ENCODE results near the gene SPRY2.
"Not testable (repeated sequence)": the region's sequence is repeated elsewhere in the genome, so short reads cannot be mapped to it uniquely, and the experiment has no call there.

SPRY2 gene

DNA sequence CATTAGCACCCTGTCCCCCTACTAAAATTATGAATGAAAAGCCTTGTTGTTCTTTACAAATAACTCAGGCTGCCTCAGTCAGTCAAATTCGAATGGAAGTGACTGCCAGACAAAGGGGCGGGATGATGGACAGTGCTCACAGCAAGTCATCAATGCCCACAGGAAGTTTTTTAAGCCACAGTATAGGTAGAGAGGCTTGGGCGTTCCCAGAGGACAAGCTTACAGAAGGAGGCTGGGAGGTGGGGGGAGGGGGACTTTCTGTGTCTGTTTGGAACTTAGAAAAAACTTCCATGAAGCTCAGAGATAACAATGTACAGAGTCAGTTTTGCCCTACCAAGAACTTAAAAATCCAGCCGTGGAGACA, 18.5 kb upstream of the SPRY2 start:
- H3K79me2 ChIP-seq (ENCODE audit: low read length) = no peaks in the 10 kb centered on the region
- no peaks in the 10 kb centered on the region for H4K20me1 ChIP-seq (ENCODE audit: insufficient read depth, low read length)
- H2AFZ ChIP-seq (ENCODE audit: low read depth, low read length) = no peak overlapping the region
- H3K9me3 ChIP-seq (ENCODE audit: insufficient read depth, low read length) = no peaks in the 10 kb centered on the region
- 0 out of 2 replicates have a peak, but pooled peaks cover 2% of the 10 kb centered on the region for H3K4me1 ChIP-seq (ENCODE audit: low read length)
- TF ChIP-seq, protein P1, sequence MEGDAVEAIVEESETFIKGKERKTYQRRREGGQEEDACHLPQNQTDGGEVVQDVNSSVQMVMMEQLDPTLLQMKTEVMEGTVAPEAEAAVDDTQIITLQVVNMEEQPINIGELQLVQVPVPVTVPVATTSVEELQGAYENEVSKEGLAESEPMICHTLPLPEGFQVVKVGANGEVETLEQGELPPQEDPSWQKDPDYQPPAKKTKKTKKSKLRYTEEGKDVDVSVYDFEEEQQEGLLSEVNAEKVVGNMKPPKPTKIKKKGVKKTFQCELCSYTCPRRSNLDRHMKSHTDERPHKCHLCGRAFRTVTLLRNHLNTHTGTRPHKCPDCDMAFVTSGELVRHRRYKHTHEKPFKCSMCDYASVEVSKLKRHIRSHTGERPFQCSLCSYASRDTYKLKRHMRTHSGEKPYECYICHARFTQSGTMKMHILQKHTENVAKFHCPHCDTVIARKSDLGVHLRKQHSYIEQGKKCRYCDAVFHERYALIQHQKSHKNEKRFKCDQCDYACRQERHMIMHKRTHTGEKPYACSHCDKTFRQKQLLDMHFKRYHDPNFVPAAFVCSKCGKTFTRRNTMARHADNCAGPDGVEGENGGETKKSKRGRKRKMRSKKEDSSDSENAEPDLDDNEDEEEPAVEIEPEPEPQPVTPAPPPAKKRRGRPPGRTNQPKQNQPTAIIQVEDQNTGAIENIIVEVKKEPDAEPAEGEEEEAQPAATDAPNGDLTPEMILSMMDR (IDR thresholded peaks at IDR 0.05; ENCODE audit: low read depth, low read length) = no peak
- TF ChIP-seq EZH2phosphoT487 (IDR thresholded peaks at IDR 0.05; ENCODE audit: low read depth) = no peak
- no peak overlapping the region for H3K4me3 ChIP-seq (ENCODE audit: low read length)
- no peak overlapping the region for H3K9ac ChIP-seq (ENCODE audit: low read length)
- H3K4me2 ChIP-seq (ENCODE audit: low read length) = no peak overlapping the region
- H3K27ac ChIP-seq (ENCODE audit: low read length) = no peak overlapping the region
- no peaks in the 10 kb centered on the region for H3K27me3 ChIP-seq (ENCODE audit: low read depth, low read length)
- H3K36me3 ChIP-seq (replicated peaks; ENCODE audit: low read depth, low read length) = no peaks in the 10 kb centered on the region

DNA sequence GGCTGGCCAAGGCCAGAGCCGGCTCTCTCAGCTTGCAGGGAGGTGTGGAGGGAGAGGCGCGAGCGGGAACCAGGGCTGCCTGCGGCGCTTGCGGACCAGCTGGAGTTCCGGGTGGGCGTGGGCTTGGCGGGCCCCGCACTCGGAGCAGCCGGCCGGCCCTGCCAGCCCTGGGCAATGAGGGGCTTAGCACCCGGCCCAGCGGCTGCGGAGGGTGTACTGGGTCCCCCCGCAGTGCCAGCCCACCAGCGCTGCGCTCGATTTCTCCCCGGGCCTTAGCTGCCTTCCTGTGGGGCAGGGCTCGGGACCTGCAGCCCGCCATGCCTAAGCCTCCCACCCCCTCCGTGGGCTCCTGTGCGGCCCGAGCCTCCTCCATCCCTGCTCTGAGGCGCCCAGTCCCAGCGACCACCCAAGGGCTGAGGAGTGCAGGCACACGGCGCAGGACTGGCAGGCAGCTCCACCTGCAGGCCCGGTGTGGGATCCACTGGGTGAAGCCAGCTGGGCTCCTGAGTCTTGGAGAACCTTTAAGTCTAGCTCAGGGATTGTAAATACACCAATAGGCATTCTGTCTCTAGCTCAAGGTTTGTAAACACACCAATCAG, 14.7 kb upstream of the SPRY2 start:
- H3K27ac ChIP-seq (ENCODE audit: low read length); H3K4me2 ChIP-seq (ENCODE audit: low read length); H3K79me2 ChIP-seq (ENCODE audit: low read length); H3K4me1 ChIP-seq (ENCODE audit: low read length); H3K9ac ChIP-seq (ENCODE audit: low read length); H3K4me3 ChIP-seq (ENCODE audit: low read length); H3K36me3 ChIP-seq (replicated peaks; ENCODE audit: low read depth, low read length); H4K20me1 ChIP-seq (ENCODE audit: insufficient read depth, low read length); H3K27me3 ChIP-seq (ENCODE audit: low read depth, low read length); H3K9me3 ChIP-seq (ENCODE audit: insufficient read depth, low read length); H2AFZ ChIP-seq (ENCODE audit: low read depth, low read length): not testable (repeated sequence)
- TF ChIP-seq, protein P1 (IDR thresholded peaks at IDR 0.05; ENCODE audit: low read depth, low read length) = peak; percentile 12; the same call in 1 of the 2 replicates

DNA sequence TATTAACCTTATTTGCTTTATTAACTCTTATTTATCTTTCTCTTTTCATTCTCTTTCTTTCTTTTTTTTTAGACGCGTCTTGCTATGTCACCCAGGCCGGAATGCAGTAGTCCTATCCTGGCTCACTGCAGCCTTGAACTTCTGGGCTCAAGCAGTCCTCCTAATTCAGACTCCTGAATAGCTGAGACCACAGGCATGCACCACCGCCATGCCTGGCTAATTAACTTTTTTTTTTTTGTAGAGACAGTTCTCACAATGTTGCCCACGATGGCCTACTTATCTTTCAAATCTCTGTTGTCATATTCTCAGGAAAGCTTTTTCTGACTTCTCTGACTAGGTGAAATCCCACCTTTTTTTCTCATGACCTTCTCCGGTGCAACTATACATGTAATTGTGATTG, 7.8 kb upstream of the SPRY2 start:
- TF ChIP-seq, protein P1 (IDR thresholded peaks at IDR 0.05; ENCODE audit: low read depth, low read length) = no peak
- no peak for TF ChIP-seq EZH2phosphoT487 (IDR thresholded peaks at IDR 0.05; ENCODE audit: low read depth)
- H3K79me2 ChIP-seq (ENCODE audit: low read length) = no peaks in the 10 kb centered on the region
- H3K27ac ChIP-seq (ENCODE audit: low read length) = no peak overlapping the region
- no peaks in the 10 kb centered on the region for H4K20me1 ChIP-seq (ENCODE audit: insufficient read depth, low read length)
- no peak overlapping the region for H3K4me3 ChIP-seq (ENCODE audit: low read length)
- no peaks in the 10 kb centered on the region for H3K9me3 ChIP-seq (ENCODE audit: insufficient read depth, low read length)
- no peak overlapping the region for H3K4me2 ChIP-seq (ENCODE audit: low read length)
- peaks cover 9% of the 10 kb centered on the region for H3K4me1 ChIP-seq (ENCODE audit: low read length)
- H2AFZ ChIP-seq (ENCODE audit: low read depth, low read length) = no peak overlapping the region
- no peaks in the 10 kb centered on the region; the same call in 1 of the 2 replicates for H3K27me3 ChIP-seq (ENCODE audit: low read depth, low read length)
- H3K9ac ChIP-seq (ENCODE audit: low read length) = no peak overlapping the region
- H3K36me3 ChIP-seq (replicated peaks; ENCODE audit: low read depth, low read length) = no peaks in the 10 kb centered on the region

DNA sequence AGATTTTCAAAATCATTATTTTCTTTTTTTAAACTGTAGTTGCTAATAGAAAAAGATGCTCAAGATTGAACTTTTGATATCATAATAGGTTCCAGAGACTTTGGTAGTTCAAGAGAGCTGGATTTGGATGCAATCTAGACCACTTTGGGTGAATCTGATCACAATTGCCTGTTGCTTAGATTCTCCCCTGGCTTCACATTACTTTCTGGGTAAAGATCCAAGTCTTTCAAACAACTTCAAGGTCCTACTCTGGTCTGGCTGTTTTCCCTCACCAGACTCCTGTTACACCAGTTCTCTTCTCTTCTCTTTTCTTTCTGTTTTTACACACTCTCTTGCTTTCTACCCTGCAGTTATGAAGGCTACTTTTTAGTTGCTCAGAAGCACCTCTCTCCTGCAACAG, 7.4 kb upstream of the SPRY2 start:
- Histone ChIP-seq H3K27ac (ENCODE audit: low read length) (no peak overlapping the region), H3K4me1 (ENCODE audit: low read length) (peaks cover 9% of the 10 kb centered on the region), H3K4me2 (ENCODE audit: low read length) (no peak overlapping the region), H3K27me3 (ENCODE audit: low read depth, low read length) (no peaks in the 10 kb centered on the region; the same call in 1 of the 2 replicates), H3K4me3 (ENCODE audit: low read length) (no peak overlapping the region), H3K36me3 (replicated peaks; ENCODE audit: low read depth, low read length) (no peaks in the 10 kb centered on the region), H4K20me1 (ENCODE audit: insufficient read depth, low read length) (no peaks in the 10 kb centered on the region), H3K79me2 (ENCODE audit: low read length) (no peaks in the 10 kb centered on the region), H2AFZ (ENCODE audit: low read depth, low read length) (no peak overlapping the region), H3K9ac (ENCODE audit: low read length) (no peak overlapping the region), H3K9me3 (ENCODE audit: insufficient read depth, low read length) (no peaks in the 10 kb centered on the region)
- TF ChIP-seq EZH2phosphoT487 (IDR thresholded peaks at IDR 0.05; ENCODE audit: low read depth) = no peak
- TF ChIP-seq, protein P1 (IDR thresholded peaks at IDR 0.05; ENCODE audit: low read depth, low read length) = no peak

All from OCI-LY3 (cell line).